CD1c-positive myeloid dendritic cell (primary cell): ENCODE measurements around the gene NRROS.

Source experiments
- DNase-seq: peaks from one replicate; pipeline ENCODE4 v3.0.0-alpha.2; 2016; ENCODE audit errors: extremely low spot score

Gene NRROS

DNA sequence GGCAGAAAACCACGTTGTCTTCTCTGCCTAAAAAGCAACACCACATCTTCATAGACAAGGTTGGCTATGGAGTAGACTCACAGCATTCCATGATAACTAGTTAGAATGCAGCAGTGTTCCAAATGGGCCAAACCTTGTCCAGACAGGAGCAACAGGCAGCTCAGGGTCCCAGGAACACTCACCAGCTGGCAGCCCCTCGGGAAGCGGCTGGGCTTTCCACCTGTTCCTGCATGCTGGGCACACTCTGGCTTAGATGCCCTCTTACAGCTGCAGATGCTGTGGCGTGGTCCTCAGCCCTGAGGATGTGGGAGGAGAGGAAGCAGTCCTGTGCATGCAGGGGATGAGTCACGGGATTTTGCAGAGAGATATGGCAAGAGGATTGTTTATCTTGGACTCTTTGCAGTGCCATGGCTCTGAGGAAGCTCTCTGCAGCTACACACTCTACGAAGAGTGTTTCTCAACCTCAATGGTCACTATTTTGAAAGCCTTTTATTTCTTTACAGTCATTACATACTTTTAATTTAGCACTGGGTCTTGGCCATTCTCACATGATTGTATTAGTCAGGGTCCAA, 11.3 kb downstream of the NRROS start:
- peak; percentile 93 for DNase-seq

DNA sequence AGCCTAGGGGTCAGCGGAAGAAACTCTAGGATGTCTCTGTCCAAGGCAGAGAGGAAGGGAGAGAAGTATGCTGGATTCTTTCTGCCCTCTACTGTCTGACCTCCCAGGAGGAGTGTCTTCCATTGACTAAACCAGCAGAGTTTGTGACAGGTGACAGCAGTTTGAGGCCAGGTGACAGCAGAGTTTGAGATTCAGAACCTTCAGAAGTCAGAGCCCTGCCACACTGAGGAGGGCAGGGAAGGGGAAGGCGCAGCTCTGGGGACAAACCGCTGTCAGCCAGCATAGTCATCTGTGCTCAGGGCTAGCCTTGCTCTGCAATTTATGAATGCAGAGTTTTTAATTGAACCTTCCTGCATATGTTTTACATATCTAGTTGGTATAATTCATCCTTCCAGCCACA, 12.3 kb downstream of the NRROS start:
- DNase-seq, result no peak

DNA sequence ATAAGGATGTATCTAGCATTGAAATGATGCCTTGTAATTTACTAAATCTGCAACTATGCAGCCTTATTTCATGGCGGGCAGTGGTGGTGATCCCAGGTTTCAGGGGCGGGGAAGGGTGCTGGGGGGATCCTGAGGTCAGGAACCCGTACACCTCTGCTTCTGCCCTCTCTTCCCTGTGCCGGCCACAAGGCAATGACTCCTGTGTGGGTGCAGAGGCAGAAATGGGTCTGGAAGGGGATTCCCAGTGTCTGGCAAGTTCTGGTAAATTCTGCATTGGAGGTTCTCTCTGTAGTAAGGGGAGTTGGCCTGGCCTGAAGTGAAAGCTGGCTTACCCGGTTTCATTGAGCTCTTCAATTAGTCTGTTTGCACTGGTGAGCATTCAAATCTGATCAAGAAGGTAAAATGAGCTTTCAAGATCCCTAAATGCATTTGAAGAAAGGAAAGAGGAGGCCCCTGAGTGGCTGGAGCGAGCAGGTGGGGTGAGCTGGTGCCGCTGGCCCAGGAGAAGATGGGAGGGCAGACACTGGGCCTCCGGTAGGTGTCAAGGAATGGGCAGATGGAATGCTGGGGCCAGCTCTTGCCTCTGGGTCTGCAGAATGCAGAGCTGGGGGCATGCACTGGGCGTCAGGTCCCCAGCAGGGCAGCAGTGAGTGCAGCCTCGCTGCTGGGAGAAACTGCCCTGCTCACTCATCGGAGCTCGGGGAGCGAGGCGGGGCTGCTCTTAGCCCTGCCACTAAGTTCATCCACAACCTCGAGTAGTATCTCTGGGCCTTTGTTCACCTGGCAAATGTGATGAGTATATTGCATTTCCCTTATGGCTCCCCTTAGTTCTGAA, 13.7 kb downstream of the NRROS start:
- DNase-seq, result peak; percentile 50

DNA sequence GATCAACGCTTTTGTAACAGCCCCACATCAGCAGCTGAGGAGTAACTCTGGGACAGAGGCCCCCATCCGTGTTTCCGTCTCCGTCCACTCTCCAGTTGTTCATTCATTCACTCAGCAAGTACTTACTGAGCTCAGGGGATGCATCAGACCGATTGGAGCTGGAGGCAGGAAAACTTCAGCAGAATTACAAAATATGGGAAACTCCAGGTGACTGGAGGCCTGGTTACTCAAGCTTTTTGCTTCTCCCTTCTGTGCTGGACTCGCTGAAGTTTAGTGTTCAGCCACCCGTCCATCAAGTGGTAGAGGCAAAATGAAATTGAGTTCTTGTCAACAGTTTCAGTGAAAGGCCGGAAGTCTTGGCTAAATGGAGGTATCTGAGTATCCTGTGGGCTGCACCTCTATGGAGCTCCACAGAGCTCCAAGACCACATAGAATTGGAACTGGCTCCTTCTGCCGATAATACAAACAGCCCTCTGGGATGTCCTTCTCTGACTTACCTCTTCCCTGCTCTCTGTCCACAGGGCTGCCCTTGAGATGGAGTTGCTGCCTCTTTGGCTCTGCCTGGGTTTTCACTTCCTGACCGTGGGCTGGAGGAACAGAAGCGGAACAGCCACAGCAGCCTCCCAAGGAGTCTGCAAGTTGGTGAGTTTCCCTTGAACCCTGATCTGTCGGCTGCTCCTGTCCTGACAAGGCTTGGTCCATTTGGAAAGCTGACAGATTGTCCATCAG, 14.7 kb downstream of the NRROS start:
- DNase-seq, result peak; percentile 57

DNA sequence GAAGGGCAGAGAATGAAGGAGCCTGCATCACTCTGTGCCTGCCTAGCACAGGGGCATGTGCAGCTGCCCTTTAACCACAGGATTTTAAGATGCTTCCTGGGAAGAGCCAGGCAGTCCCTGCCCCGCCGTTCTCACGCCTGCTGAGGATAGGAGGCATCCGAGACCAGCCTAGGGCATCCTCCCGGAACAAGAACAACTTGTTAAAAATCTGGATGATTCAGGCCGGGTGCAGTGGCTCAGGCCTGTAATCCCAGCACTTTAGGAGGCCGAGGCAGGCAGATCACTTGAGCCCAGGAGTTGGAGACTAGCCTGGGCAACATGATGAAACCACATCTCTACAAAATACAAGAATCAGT, 15.2 kb downstream of the NRROS start:
- no peak for DNase-seq

DNA sequence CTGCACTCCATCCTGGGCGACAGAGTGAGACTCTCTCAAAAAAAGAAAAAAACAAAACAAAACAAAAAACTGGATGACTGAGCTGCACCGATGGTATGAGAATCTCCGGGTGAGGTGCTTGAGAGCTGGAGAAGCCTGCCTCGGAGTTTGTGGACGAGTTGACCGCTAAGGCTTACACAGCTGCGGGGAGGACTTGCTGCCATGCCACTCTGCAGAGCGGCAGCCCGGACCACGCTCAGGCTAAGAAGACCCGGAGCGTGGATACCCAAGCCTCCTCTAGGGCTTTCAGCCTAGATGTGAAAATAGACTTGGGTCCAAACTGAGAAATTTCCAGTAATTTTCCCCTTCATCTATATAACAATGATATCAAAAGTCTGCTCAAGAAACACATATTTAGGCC, 16.0 kb downstream of the NRROS start:
- no peak for DNase-seq

DNA sequence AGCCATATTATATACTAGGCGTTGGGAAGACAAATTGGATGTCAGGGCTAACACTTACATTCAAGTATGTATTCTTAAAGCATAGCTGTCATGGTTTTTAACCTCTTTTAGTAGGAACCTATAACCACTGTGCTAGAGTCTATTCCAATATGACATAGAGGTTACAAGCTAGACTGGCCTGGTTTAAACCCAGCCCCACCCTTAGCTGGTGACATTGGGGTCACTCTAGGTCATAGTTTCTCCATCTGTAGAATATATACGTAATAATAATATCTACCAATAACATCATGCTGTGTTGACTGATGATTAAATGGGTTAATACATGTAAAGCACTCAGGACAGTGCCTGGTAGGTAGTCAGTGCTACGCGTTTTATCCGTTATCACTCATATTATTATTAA, 16.7 kb downstream of the NRROS start:
- no peak for DNase-seq

DNA sequence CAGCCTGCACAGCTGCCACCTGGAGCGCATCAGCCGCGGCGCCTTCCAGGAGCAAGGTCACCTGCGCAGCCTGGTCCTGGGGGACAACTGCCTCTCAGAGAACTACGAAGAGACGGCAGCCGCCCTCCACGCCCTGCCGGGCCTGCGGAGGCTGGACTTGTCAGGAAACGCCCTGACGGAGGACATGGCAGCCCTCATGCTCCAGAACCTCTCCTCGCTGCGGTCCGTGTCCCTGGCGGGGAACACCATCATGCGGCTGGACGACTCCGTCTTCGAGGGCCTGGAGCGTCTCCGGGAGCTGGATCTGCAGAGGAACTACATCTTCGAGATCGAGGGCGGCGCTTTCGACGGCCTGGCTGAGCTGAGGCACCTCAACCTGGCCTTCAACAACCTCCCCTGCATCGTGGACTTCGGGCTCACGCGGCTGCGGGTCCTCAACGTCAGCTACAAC, 20.4 kb downstream of the NRROS start:
- DNase-seq, result no peak

DNA sequence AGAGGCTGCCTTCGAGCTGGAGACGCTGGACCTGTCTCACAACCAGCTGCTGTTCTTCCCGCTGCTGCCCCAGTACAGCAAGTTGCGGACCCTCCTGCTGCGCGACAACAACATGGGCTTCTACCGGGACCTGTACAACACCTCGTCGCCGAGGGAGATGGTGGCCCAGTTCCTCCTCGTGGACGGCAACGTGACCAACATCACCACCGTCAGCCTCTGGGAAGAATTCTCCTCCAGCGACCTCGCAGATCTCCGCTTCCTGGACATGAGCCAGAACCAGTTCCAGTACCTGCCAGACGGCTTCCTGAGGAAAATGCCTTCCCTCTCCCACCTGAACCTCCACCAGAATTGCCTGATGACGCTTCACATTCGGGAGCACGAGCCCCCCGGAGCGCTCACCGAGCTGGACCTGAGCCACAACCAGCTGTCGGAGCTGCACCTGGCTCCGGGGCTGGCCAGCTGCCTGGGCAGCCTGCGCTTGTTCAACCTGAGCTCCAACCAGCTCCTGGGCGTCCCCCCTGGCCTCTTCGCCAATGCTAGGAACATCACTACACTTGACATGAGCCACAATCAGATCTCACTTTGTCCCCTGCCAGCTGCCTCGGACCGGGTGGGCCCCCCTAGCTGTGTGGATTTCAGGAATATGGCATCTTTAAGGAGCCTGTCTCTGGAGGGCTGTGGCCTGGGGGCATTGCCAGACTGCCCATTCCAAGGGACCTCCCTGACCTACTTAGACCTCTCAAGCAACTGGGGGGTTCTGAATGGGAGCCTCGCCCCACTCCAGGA, 21.1 kb downstream of the NRROS start:
- no peak for DNase-seq

DNA sequence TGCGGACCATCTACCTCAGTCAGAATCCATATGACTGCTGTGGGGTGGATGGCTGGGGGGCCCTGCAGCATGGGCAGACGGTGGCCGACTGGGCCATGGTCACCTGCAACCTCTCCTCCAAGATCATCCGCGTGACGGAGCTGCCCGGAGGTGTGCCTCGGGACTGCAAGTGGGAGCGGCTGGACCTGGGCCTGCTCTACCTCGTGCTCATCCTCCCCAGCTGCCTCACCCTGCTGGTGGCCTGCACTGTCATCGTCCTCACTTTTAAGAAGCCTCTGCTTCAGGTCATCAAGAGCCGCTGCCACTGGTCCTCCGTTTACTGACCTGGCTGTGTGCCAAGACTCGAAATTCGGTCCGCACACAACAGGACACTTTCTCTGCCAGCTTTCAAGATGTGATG, 21.9 kb downstream of the NRROS start:
- DNase-seq, result no peak

DNA sequence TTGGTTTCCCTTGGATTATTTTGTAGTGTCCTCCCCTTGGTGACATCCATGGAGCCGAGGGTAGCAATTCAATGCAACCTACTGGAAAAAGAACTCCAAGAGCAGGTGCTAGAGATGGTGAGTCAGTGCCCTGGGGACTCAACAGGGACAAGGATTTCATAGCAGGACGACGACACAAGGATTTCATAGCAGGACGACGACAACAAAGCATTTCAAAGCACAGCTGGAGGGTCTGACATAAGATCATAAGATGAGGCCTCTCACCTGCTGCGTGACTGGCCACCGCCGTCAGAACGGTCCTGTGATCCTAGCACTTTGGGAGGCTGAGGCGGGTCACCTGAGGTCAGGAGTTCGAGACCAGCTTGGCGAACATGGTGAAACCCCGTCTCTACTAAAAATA, 22.5 kb downstream of the NRROS start:
- DNase-seq, result no peak

DNA sequence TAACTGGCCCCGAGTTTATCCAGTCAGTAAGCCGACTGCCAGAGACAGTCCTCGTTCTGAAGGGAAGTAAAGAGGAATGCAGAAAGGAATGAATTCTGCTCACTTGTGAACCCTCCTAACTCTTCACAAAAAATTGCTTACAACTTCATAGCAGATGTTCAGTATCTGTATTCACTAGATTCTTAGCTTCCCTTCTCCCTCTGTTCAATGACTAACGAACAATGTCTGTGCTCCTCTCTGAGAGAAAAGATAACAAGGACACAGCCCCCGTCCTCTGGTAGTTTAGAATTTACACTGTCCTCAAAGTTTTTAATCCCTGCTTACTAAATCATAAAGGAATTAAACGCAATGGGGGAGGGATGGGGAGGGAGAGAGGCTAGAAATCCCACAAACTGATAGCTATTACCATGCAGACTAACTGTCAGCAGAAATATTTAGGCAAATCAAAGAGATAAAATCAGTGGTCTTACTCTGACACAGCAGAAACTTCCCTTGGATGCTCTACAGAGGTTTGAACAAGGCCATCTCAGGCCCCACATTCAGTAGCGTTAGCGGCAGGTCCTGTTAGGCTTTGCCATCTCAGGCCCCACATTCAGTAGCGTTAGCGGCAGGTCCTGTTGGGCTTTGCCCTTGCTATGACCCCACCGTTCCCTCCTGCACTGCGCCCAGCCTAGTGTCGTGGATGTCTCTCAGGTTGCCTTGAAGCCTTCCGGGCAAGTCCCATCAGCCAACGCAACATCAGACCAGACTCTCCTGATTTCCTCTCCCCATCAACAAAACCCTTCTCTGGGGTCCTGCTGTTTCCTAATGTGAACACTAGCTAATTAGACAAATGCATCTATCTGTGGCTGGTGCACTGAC, 23.4 kb downstream of the NRROS start:
- DNase-seq, result no peak

DNA sequence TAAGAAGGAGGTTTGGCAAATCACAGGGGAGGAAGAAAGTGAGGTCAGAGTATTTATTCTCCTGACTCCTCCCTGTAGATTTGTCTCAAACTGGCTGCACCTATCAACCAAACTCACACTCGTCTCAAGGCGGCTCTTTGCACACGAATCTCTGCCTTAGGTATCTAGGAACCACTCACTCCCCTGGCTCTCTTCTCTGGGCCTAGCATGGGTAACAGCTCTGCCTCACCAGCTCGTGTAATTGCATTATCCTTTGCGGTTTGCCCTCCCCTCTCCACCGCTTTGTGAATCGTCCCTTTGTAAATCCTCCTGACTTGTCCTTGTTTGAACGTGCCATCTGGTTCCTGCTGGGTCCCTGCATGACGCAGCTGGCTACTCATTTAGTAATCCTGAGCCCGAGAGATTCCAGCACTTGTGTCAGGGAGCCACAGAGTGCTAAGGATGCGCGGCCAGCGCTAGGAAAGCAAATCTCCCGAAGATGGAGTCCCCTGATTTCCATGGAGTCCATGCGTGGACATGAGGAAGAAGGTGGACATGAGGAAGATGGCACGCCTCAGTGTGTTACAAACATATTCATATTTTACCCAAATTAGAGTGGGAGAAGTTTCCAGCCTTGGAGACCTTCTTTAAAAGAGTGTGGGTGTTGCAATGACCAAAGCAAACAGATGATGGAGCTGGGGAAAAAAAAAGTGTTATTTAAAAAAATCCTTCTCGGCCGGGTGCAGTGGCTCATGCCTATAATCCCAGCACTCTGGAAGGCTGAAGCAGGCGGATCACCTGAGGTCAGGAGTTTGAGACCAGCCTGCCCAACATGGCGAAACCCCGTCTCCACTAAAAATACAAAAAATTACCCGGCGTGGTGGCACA, 26.7 kb downstream of the NRROS start:
- no peak for DNase-seq

DNA sequence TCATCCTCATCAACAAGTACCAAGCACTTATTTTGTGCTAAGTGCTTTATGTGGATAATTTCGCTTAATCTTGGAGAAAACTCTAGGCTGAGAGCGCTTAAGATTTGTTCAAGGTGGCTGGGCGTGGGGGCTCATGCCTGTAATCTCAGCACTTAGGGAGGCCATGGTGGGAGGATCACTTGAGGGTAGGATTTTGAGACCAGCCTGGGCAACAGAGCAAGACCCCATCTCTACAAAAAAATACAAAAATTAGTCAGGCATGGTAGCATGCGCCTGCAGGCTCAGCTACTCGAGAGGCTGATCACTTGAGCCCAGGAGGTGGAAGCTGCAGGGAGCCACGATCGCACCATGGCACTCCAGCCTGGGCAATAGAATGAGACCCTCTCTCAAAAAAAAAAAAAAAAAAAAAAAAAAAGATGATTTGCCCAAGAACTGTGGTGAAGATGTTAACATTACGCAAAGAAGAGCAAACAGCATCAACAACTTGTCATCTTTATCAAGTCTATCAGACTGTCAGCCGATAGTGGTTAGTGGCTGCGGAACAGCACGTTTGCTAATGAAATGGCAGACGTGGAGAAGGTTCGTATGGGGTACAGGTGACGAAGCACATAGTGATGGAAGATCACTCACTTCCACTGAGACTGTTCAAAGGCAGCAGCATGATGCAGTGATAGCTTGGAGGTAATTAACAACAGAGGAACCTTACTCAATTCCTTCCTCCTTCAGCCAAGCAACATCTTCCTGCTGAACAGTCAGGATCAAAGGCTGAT, 27.7 kb downstream of the NRROS start:
- no peak for DNase-seq

DNA sequence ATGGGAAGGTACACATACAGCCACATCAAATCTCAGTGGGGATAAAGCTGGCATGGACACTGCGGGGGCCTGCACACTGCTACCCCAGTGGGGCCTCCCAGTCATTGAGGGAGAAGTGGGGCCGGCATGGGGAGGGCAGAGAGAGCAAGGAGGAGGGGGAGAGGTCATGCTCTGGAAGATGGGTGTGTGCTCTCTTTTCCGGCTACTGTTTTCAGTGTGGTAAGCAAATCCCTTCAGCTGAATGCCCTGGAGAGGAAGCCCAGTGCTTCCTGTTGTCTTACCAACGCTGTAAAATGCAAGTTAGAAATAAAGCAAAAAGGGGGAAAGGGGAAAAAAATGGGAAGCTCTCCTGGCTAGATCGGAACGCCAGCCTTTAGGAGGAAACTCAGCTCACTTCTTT, 30.8 kb downstream of the NRROS start:
- peak; percentile 54 for DNase-seq

DNA sequence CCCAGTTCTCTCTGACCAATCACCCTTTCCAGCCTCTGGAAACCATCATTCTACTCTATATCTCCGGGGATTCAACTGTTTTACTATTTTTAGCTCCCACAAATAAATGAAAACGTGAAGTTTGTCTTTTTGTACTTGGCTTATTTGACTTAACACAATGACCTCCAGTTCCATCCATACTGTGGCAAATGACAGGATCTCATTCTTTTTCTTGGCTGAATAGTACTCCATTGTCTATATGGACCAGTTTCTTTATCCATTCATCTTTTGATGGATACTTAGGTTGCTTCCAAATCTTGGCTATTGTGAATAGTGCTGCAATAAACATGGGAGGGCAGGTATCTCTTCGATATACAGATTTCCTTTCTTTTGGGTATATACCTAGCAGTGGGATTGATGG, 34.1 kb downstream of the NRROS start:
- DNase-seq, result no peak

DNA sequence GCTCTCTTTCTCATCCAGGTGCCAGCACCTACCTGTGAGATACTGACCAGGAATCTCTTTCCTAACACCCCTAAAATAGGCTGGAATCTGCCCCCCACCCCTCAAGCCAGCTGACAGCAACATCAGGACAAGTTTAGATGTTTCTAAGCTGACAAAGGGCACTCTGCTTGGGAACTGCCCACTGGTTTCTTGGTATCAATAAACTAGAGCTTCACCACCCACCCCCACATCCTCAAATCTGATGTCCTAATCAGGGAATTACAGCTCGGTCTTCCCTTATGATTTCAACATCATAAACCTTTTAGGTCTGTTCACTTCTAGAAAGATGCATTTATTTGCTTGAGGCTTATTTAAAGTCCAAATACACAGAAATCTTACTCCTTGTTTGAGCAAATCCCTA, 37.9 kb downstream of the NRROS start:
- DNase-seq, result peak; percentile 67

DNA sequence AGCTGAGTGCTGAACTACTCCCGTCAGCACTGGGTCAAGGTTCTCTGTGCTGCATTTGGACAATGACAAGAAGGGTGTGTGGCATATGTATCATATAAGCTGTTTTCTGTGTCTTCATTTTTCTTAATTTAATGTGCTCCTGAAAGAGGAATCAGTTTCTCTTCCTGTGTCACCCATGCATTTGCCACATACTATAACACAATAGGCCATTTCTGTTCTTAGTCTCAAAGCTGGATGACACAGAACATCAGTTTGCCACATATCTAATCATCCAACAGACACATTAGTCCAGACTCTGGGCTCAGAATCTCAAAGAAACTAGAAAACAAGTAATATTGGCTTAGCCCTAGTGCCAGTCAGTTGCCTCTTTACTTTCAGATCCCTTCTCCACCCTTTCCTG, 38.4 kb downstream of the NRROS start:
- peak; percentile 34 for DNase-seq
